Liver (tissue), 9 donors: Measurements from ENCODE around the gene ASAH2B. TPM values are rescaled to one million over a fixed set of nuclear protein-coding genes. Genes with fewer than 3 reads are reported as not detected.
"Not testable (repeated sequence)": the region's sequence is repeated elsewhere in the genome, so short reads cannot be mapped to it uniquely, and the experiment has no call there.

ENCODE experiments used
- DNase-seq: peaks from one replicate; pipeline ENCODE4 v3.0.0-alpha.2; 2017; ENCODE audit warnings: low spot score
- H3K27ac ChIP-seq, 2 donors: one replicate each; pipeline ENCODE4 v1.7.0; 2013; ENCODE audit warnings: inconsistent platforms in 2 of 2, low read length in 2 of 2, control low read depth in 1 of 2, low read depth in 1 of 2, mild to moderate bottlenecking in 1 of 2
- H3K27me3 ChIP-seq, 4 donors: one replicate each; pipeline versions ENCODE4 v1.6.1 to v1.7.0; 2013; ENCODE audit warnings: low read length in 3 of 4, inconsistent platforms in 1 of 4, mild to moderate bottlenecking in 1 of 4, moderate library complexity in 1 of 4; ENCODE audit not compliant: control insufficient read depth in 4 of 4, insufficient read depth in 4 of 4
- H3K36me3 ChIP-seq, 4 donors: one replicate each; pipeline versions ENCODE4 v1.6.1 to v1.7.0; 2013; ENCODE audit warnings: low read length in 3 of 4, mild to moderate bottlenecking in 3 of 4, low read depth in 1 of 4, moderate library complexity in 1 of 4; ENCODE audit not compliant: control insufficient read depth in 4 of 4, insufficient read depth in 3 of 4
- H3K4me1 ChIP-seq, 4 donors: one replicate each; pipeline versions ENCODE4 v1.6.1 to v1.7.0; 2013; ENCODE audit warnings: low read length in 3 of 4, mild to moderate bottlenecking in 3 of 4, moderate library complexity in 1 of 4; ENCODE audit not compliant: control insufficient read depth in 4 of 4, insufficient read depth in 4 of 4
- H3K4me3 ChIP-seq, 3 donors: one replicate each; pipeline versions ENCODE4 v1.6.1 to v1.7.0; 2013; ENCODE audit warnings: low read length in 3 of 3, control low read depth in 1 of 3, low read depth in 1 of 3, mild to moderate bottlenecking in 1 of 3
- H3K9ac ChIP-seq, 2 donors: one replicate each; pipeline ENCODE4 v1.7.0; 2013; ENCODE audit warnings: low read length in 2 of 2, mild to moderate bottlenecking in 2 of 2, moderate library complexity in 2 of 2, control low read depth in 1 of 2, low read depth in 1 of 2
- H3K9me3 ChIP-seq, 4 donors: one replicate each; pipeline versions ENCODE4 v1.6.1 to v1.7.0; 2013; ENCODE audit warnings: low read length in 3 of 4; ENCODE audit not compliant: control insufficient read depth in 4 of 4
- CTCF ChIP-seq: fragments of 150-350 bp; IDR thresholded peaks from 2 replicates; pipeline ENCODE4 v1.5.1; 2017; ENCODE audit warnings: improper control_type of control experiment, low read depth, low read length; ENCODE audit not compliant: missing input control
- EGR1 ChIP-seq, 2 donors: IDR thresholded peaks; 2 replicates each; pipeline ENCODE4 v1.6.1; 2016 to 2018; ENCODE audit warnings: antibody characterized with exemption in 2 of 2, low read depth in 2 of 2
- FOXA1 ChIP-seq: IDR thresholded peaks from 2 replicates; pipeline ENCODE4 v1.6.1; 2016; ENCODE audit warnings: antibody characterized with exemption
- FOXA2 ChIP-seq: IDR thresholded peaks from 2 replicates; pipeline ENCODE4 v1.6.1; 2016; ENCODE audit warnings: antibody characterized with exemption
- GABPA ChIP-seq, 2 donors: IDR thresholded peaks in 1 of 2; conservative IDR thresholded peaks in 1 of 2; 2 replicates each; pipeline ENCODE4 v1.6.1; 2016; ENCODE audit warnings: antibody characterized with exemption in 2 of 2, mild to moderate bottlenecking in 1 of 2, moderate library complexity in 1 of 2
- HNF4A ChIP-seq, 2 donors: conservative IDR thresholded peaks; 2 replicates each; pipeline ENCODE4 v1.6.1; 2016; ENCODE audit warnings: antibody characterized with exemption in 2 of 2, mild to moderate bottlenecking in 2 of 2
- HNF4G ChIP-seq: IDR thresholded peaks from 2 replicates; pipeline ENCODE4 v1.6.1; 2016; ENCODE audit warnings: antibody characterized with exemption
- JUND ChIP-seq, 2 donors: IDR thresholded peaks; 2 replicates each; pipeline ENCODE4 v1.6.1; 2016; ENCODE audit warnings: antibody characterized with exemption in 2 of 2
- MAX ChIP-seq: IDR thresholded peaks from 2 replicates; pipeline ENCODE4 v1.6.1; 2016; ENCODE audit warnings: antibody characterized with exemption
- NR2F2 ChIP-seq: IDR thresholded peaks from 2 replicates; pipeline ENCODE4 v1.6.1; 2016; ENCODE audit warnings: antibody characterized with exemption
- RAD21 ChIP-seq, 2 donors: IDR thresholded peaks; 2 replicates each; pipeline ENCODE4 v1.6.1; 2016; ENCODE audit warnings: antibody characterized with exemption in 2 of 2, mild to moderate bottlenecking in 2 of 2
- RXRA ChIP-seq, 2 donors: IDR thresholded peaks; 2 replicates each; pipeline ENCODE4 v1.6.1; 2017 to 2018; ENCODE audit warnings: antibody characterized with exemption in 2 of 2, mild to moderate bottlenecking in 1 of 2
- SP1 ChIP-seq: IDR thresholded peaks from 2 replicates; pipeline ENCODE4 v1.6.1; 2018; ENCODE audit warnings: antibody characterized with exemption, mild to moderate bottlenecking
- TAF1 ChIP-seq: conservative IDR thresholded peaks from 2 replicates; pipeline ENCODE4 v1.6.1; 2016; ENCODE audit warnings: antibody characterized with exemption, mild to moderate bottlenecking
- YY1 ChIP-seq: IDR thresholded peaks from 2 replicates; pipeline ENCODE4 v1.6.1; 2016; ENCODE audit warnings: antibody characterized with exemption, mild to moderate bottlenecking
- WGBS: extraction: QIAGEN DNeasy Blood & Tissue Kit; methylation state at CpG from one replicate; pipeline ENCODE4 v1.1.7; 2013; 5-methylcytosine and 5-hydroxymethylcytosine counted together
- polyA plus RNA-seq, 2 donors: library from polyadenylated mRNA; stranded (reverse) in 1 of 2; unstranded in 1 of 2; fragments of 200-250 nt in 1 of 2; fragments of >200 nt in 1 of 2; fragmentation: Nextera tagmentation in 1 of 2; extraction: Ambion mirVana in 1 of 2; gene quantifications; one replicate each; pipeline versions ENCODE4 v1.2.1 to v1.2.3, GENCODE V29; 2013 to 2015
- total RNA-seq, 2 donors: library from RNA; depleted of rRNA; stranded (reverse); fragments of >200 nt; gene quantifications; one replicate each; pipeline ENCODE4 v1.2.3, GENCODE V29; 2014
- TF ChIP-seq, protein P1 (sequence below): IDR thresholded peaks from 2 replicates; pipeline ENCODE4 v1.6.1; 2016; ENCODE audit warnings: antibody characterized with exemption
- TF ChIP-seq, protein P2 (sequence below): IDR thresholded peaks from 2 replicates; pipeline ENCODE4 v1.6.1; 2016; ENCODE audit warnings: antibody characterized with exemption
- TF ChIP-seq, protein P3 (sequence below): IDR thresholded peaks from 2 replicates; pipeline ENCODE4 v1.6.1; 2016; ENCODE audit warnings: antibody characterized with exemption, mild to moderate bottlenecking
- donor health status: healthy.
- donor health status: healthy.
- donor health status: healthy.
- donor health status: healthy.
- donor health status: healthy.

ASAH2B gene
- total RNA-seq (1 to 10 TPM; 1.5 to 6.4 TPM), polyA plus RNA-seq (1 to 10 TPM; 2.8 to 4.3 TPM)

GRCh38 chr10:50739618-50740292 is at the start of gene ASAH2B:
ASAH2B (plus strand) TSS chr10:50739936; CDS start chr10:50745131, 5,195 bp downstream.
- TF ChIP-seq HNF4G (no peak), GABPA (IDR thresholded peaks at IDR 0.05 in 1 of 2, conservative IDR thresholded peaks at IDR 0.05 in 1 of 2) (peak; percentile 89 to 96), CTCF (no peak), NR2F2 (peak; percentile 24), HNF4A (conservative IDR thresholded peaks at IDR 0.05) (peak in 1 of 2 donors; percentile 14), EGR1 (IDR thresholded peaks at IDR 0.05; ENCODE audit: low read depth in 2 of 2) (peak in 1 of 2 donors; percentile 15), JUND (IDR thresholded peaks at IDR 0.05) (no peak), FOXA2 (no peak), RAD21 (IDR thresholded peaks at IDR 0.05) (peak in 1 of 2 donors; percentile 30), TAF1 (peak; percentile 40), RXRA (IDR thresholded peaks at IDR 0.05) (peak in 1 of 2 donors; percentile 9), FOXA1 (no peak), MAX (peak; percentile 76), YY1 (peak; percentile 84), SP1 (peak; percentile 10)
- TF ChIP-seq, protein P1, sequence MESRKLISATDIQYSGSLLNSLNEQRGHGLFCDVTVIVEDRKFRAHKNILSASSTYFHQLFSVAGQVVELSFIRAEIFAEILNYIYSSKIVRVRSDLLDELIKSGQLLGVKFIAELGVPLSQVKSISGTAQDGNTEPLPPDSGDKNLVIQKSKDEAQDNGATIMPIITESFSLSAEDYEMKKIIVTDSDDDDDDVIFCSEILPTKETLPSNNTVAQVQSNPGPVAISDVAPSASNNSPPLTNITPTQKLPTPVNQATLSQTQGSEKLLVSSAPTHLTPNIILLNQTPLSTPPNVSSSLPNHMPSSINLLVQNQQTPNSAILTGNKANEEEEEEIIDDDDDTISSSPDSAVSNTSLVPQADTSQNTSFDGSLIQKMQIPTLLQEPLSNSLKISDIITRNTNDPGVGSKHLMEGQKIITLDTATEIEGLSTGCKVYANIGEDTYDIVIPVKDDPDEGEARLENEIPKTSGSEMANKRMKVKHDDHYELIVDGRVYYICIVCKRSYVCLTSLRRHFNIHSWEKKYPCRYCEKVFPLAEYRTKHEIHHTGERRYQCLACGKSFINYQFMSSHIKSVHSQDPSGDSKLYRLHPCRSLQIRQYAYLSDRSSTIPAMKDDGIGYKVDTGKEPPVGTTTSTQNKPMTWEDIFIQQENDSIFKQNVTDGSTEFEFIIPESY = peak; percentile 24
- TF ChIP-seq, protein P2, sequence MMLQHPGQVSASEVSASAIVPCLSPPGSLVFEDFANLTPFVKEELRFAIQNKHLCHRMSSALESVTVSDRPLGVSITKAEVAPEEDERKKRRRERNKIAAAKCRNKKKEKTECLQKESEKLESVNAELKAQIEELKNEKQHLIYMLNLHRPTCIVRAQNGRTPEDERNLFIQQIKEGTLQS = no peak
- TF ChIP-seq, protein P3, sequence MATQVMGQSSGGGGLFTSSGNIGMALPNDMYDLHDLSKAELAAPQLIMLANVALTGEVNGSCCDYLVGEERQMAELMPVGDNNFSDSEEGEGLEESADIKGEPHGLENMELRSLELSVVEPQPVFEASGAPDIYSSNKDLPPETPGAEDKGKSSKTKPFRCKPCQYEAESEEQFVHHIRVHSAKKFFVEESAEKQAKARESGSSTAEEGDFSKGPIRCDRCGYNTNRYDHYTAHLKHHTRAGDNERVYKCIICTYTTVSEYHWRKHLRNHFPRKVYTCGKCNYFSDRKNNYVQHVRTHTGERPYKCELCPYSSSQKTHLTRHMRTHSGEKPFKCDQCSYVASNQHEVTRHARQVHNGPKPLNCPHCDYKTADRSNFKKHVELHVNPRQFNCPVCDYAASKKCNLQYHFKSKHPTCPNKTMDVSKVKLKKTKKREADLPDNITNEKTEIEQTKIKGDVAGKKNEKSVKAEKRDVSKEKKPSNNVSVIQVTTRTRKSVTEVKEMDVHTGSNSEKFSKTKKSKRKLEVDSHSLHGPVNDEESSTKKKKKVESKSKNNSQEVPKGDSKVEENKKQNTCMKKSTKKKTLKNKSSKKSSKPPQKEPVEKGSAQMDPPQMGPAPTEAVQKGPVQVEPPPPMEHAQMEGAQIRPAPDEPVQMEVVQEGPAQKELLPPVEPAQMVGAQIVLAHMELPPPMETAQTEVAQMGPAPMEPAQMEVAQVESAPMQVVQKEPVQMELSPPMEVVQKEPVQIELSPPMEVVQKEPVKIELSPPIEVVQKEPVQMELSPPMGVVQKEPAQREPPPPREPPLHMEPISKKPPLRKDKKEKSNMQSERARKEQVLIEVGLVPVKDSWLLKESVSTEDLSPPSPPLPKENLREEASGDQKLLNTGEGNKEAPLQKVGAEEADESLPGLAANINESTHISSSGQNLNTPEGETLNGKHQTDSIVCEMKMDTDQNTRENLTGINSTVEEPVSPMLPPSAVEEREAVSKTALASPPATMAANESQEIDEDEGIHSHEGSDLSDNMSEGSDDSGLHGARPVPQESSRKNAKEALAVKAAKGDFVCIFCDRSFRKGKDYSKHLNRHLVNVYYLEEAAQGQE = no peak
- Histone ChIP-seq H3K9me3 (no peaks in the 10 kb centered on the region), H3K36me3 (no peaks in the 10 kb centered on the region), H3K9ac (peak within 1 kb of the TSS; percentile 52 to 77), H3K4me3 (peak within 1 kb of the TSS; percentile 70 to 98 (median 96)), H3K27ac (peak within 1 kb of the TSS; percentile 80 to 91), H3K4me1 (peaks cover 0 to 13% (median 6%) of the 10 kb centered on the region in 4 donors), H3K27me3 (no peaks in the 10 kb centered on the region)
- peak; percentile 74 for DNase-seq
- under 1% methylated on average over 62 of the region's 62 CpGs for WGBS

- H3K9ac ChIP-seq, DNase-seq, H3K4me3 ChIP-seq, H3K36me3 ChIP-seq, H3K27me3 ChIP-seq, H3K4me1 ChIP-seq, H3K9me3 ChIP-seq, H3K27ac ChIP-seq: not testable (repeated sequence)
- no CpG with 5 or more reads among the region's 4 CpGs for WGBS
These were observed 41.9 kb upstream of the ASAH2B start for GRCh38 chr10:50697819-50698218.

GRCh38 chr10:50701947-50702346 is 37.8 kb upstream of the ASAH2B start:
- H3K9ac ChIP-seq, H3K4me3 ChIP-seq, DNase-seq, H3K27me3 ChIP-seq, H3K4me1 ChIP-seq, H3K36me3 ChIP-seq, H3K9me3 ChIP-seq, H3K27ac ChIP-seq: not testable (repeated sequence)
- WGBS = 87% methylated on average over 3 of the region's 5 CpGs

DNA sequence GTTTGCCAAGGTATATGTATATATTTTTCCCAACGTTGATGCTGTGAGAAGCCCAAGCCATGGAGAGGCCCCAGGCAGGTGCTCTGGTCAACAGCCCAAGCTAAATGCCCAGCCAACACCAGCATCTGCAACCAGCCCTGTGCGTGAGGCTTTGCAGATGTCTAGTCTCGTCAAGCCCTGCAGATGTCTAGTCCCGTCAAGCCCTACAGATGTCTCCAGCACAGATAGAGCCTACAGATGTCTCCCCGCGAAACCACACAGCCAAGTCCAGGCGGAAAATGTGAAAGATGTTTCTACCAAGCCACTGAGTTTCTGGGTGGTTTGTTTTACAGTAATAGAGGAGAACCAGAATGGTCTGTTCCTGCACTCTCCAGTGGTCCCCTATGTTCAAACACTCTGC is 36.7 kb upstream of the ASAH2B start:
- whole genome bisulfite sequencing = 91% methylated on average over 6 of the region's 7 CpGs
- H3K4me3 ChIP-seq, H3K36me3 ChIP-seq, H3K9me3 ChIP-seq, H3K9ac ChIP-seq, H3K27ac ChIP-seq, H3K27me3 ChIP-seq, H3K4me1 ChIP-seq, DNase-seq: not testable (repeated sequence)
